Activated gamma-delta T cell (primary cell): ENCODE measurements around the gene NPY5R.

Experiments
- DNase-seq: peaks from one replicate; lab custom pipeline; 2025; lab: John Stamatoyannopoulos, UW
- total RNA-seq, 2 donors: gene quantifications; one replicate each; lab custom pipeline; 2026; lab: John Stamatoyannopoulos, UW

The NPY5R gene
- total RNA-seq: 0.05 to 0.26 reads per million in 2 donors

GRCh38 chr4:163343604-163344146 is at the start of gene NPY5R:
TSS of gene NPY5R (plus strand) at chr4:163343892. CDS start at chr4:163350274, 6,382 bp downstream.
- no peak for DNase-seq

DNA sequence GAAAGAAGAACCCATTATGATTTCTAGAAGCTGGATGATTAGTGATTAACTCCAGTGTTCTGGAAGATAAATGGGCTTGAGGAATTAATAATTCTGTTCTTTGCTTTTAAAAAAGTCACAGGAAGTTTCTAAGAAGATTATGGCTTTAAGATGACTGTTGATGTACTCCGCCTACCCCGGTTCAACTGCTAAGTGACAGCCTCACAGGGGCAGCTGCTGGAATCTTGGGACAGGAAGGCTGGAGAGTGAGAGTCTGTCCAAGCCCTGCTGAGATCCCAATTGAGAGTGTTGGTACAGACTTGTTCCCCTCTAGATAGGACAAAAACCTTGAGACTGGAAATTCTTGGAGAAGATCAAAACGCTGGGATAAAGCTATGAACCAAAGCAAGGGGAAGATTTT is 48.6 kb upstream of the NPY5R start:
- no peak for DNase-seq

GRCh38 chr4:163300445-163300844 is 43.2 kb upstream of the NPY5R start:
- DNase-seq: no peak

DNA sequence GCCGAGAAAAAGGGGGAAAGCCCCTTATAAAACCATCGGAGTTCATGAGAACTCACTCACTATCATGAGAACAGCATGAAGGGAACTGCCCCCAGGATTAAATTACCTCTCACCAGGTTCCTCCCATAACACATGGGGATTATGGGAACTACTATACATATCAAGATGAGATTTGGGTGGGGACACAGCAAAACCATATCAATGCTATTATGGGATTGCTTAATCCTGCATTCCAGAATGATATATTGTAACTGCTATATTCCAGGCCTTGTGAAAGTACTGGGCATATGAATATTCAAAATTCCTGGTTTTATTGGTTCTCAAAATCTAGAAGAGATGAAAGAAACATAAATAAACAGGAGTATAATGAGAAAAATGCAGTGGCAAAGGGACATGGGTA is 40.6 kb upstream of the NPY5R start:
- DNase-seq: no peak

GRCh38 chr4:163309466-163309865 is 34.2 kb upstream of the NPY5R start:
- DNase-seq: no peak

- no peak for DNase-seq
Observed at GRCh38 chr4:163317110-163317509, 26.6 kb upstream of the NPY5R start.

GRCh38 chr4:163330916-163331628 is 12.6 kb upstream of the NPY5R start:
- DNase-seq: no peak

DNA sequence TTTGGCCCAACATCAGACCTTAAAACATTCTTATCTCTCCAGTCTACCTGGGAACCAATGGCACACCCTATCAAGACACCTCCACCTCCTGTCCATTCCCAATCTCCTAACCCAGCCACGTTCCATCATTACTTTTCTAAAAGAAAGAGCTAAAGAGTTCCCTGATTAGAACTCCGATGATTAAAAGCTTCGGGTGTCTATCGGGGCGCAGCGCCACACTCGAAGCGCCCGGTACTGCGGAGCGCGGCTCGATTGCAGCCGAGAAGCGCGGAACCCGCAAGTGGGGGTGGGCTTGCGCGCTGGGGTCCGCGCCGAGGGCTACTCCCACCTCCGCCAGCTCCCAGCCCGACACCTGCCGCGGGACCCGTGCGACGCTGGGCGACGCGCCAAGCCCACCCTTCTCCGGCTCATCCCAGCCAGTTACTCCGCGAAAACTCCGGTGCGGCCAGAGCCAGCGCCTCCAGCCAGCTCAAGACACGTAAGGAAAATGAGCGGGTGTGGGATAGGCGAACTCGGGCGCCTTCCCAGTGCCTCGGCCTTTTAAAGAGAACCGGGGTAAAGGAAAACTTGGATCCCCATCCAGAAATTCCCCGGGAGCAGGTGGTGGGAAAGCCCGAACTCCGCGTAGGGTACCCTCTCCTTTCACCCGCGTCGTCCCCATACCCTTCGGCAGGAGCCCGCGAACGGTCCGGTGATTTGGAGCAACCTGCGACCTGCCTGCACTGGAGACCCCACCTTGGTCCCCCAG is 11.9 kb upstream of the NPY5R start:
- DNase-seq: no peak

- no peak for DNase-seq
Observed at GRCh38 chr4:163332526-163333406, 10.9 kb upstream of the NPY5R start, which contains the start of gene NPY1R. TSS of gene NPY1R (minus strand) at chr4:163332596. CDS start at chr4:163326554, 6,042 bp downstream.

DNA sequence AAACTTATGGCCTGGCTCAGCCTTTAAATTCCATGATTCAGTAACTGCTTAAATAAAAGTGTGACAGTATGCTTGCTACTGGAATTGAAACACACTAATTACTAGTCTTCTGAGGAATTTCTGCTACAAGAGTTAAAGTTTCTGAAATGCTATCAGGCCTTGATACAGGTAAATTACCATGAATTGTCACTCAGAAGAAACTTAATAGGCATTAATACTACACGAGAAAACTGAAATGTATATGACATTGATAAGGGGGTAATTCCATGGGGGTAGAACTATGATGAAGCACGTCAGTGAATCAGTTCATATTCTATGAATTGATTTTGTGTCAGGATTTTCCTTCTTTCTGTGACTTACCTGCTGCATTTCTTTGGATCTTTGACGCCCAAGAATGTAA is 8.3 kb upstream of the NPY5R start:
- no peak for DNase-seq

DNA sequence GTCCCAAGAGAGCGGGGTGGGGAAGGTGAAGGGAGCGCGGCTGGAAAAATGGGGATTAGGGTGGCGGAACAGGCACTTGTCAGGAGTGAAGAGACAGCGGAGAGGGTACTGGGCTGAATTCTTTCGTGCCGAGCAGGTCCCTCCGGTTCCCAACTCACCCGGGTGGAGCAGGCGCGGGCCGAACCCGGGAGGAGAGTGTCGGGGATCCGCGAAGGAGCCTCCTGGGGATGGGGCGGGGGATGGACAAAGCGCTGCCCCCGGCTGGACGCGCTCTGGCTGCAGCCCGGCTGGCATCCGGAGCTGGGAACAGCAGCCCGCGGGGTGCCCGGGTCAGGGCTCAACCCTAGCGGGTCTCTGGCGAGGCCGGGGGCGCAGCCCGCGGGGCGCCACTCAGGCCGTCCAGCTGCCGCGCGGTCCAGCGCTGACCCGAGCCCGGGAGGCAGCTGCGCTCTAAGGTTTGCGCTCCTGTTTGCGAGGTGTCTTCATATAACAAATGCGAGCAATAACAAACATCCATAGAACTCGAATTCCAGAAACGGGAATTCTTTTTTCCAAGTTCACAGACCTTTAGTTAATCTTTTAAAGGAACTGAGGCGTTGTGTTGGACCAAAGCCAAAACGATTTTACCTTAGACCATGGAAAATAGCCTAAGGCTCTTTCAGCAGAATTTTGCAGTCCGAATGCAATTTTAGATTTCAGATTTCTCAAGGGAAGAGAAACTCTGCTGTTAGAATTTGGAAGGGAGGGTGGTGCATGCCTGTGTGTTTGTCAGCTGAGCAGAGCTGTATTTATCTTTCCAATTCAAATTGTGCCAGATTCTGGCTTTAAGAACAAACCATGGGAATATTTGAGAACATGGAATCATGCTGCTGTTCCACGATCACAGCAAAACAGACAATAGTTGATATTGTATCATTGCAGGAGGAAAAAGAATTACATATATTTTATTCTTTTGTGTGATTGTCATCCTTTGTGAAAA is 744 bp downstream of the NPY5R start:
- DNase-seq: no peak

DNA sequence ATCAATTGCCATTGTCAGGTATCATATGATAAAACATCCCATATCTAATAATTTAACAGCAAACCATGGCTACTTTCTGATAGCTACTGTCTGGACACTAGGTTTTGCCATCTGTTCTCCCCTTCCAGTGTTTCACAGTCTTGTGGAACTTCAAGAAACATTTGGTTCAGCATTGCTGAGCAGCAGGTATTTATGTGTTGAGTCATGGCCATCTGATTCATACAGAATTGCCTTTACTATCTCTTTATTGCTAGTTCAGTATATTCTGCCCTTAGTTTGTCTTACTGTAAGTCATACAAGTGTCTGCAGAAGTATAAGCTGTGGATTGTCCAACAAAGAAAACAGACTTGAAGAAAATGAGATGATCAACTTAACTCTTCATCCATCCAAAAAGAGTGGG is 7.0 kb downstream of the NPY5R start:
- DNase-seq: no peak

GRCh38 chr4:163353054-163353453 is 9.4 kb downstream of the NPY5R start:
- no peak for DNase-seq

DNA sequence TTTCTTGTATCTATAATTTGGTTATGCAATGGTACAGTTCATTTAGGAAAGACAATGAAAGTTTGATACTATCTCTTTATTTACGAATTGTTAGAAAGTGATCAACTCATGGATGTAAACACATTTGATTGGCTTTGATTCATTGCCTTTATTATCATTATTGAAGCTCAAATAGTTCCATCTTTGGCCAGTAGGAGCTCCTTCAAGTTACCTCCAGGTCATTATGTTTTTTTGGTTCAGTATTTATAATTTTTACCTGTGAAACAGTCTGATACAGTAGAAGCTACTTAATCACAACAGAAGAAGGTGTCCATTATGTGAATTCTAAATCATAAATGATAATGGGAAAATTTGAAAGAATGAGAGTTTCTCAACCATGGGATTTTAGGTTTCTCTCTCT is 12.4 kb downstream of the NPY5R start:
- no peak for DNase-seq

GRCh38 chr4:163367651-163368050 is 24.0 kb downstream of the NPY5R start:
- DNase-seq: no peak

GRCh38 chr4:163372029-163372428 is 28.3 kb downstream of the NPY5R start:
- no peak for DNase-seq

GRCh38 chr4:163378661-163379060 is 35.0 kb downstream of the NPY5R start:
- DNase-seq: no peak

DNA sequence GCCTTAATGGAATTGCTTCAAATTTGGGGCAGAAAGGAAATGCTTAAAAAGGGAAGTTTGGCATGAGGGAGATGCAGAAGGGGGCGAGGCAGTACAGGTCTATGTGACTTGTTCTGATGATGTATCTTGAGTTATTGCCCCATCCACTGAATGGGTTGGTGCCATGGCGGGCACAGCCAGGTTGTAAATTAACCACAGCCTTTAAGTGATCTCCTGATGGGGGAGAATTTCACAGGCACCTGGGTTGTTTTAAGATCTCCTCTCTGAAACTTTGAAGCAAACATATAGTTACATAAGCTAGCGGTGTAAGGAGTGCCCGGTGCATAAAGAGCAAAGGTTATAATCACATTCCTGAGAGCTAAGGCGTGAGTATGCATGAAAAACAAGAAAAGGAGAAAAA is 37.0 kb downstream of the NPY5R start:
- no peak for DNase-seq

DNA sequence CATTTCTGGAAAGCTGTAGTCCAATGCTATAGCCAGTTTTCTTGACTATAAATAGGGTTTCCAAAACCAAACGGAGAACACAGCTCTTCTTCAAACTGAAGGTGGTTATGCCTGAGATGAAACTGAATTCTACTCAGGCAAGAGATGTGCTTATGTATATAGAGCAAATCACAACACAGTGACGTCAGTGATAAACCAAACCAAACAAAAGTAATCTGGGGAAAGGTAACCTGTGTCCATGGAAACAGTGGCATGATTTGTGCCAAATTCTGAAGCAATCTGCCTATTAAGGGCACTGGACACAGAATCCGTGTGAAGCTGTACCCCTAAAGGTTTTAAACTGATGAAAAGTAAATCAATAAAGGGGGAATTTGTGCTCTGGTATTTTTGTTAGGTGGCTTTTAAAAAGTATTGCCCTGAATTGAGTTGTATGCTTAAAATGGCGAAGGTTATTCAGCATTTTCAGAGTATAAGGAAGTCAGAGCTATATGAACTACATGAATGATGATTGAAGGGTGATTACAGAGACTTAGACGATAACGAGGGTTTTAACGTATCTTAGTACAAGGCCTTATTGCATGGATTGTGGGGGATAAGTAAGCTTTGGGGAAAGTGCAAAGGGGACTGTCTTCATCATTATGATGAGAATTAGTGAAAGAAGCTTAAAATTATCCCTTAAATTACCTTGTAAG is 38.6 kb downstream of the NPY5R start:
- no peak for DNase-seq

- no peak for DNase-seq
Observed at GRCh38 chr4:163384434-163384833, 40.7 kb downstream of the NPY5R start.
